ENCODE data around the gene KLK10.

- TF ChIP-seq POLR2A (IDR thresholded peaks at IDR 0.05; ENCODE audit: low read length) = no peak
- TF ChIP-seq GATA1 (IDR thresholded peaks at IDR 0.05; ENCODE audit: low read depth, low read length) = no peak
Observed at GRCh38 chr19:51055866-51056265, 36.4 kb upstream of the KLK10 start.
